Uterus (tissue), 4 donors: ENCODE measurements around the gene SLC6A18. TPM values are rescaled to one million over a fixed set of nuclear protein-coding genes. Genes with fewer than 3 reads are reported as not detected.
"Not testable (repeated sequence)": the region's sequence is repeated elsewhere in the genome, so short reads cannot be mapped to it uniquely, and the experiment has no call there.

Experiments used
- DNase-seq, 2 donors: peaks; one replicate each; pipeline ENCODE4 v3.0.0-alpha.2; 2019 to 2020
- H3K27ac ChIP-seq, 2 donors: fragments of 200-600 bp; sonication (generic); 1 replicate in 1 of 2; 2 replicates in 1 of 2; pipeline ENCODE4 v1.5.1; 2016 to 2018
- H3K27me3 ChIP-seq, 2 donors: fragments of 200-600 bp; sonication (generic); one replicate each; pipeline ENCODE4 v1.5.1; 2018 to 2019; ENCODE audit warnings: control low read depth in 1 of 2
- H3K36me3 ChIP-seq, 2 donors: fragments of 200-600 bp; sonication (generic); one replicate each; pipeline ENCODE4 v1.5.1; 2019; ENCODE audit warnings: control low read depth in 1 of 2
- H3K4me1 ChIP-seq, 2 donors: fragments of 200-600 bp; sonication (generic); one replicate each; pipeline ENCODE4 v1.5.1; 2018 to 2019; ENCODE audit warnings: control low read depth in 1 of 2
- H3K4me3 ChIP-seq, 2 donors: fragments of 200-600 bp; sonication (generic); 1 replicate in 1 of 2; 2 replicates in 1 of 2; pipeline ENCODE4 v1.5.1; 2018 to 2019; ENCODE audit warnings: mild to moderate bottlenecking in 1 of 2
- H3K9me3 ChIP-seq, 2 donors: fragments of 200-600 bp; sonication (generic); one replicate each; pipeline ENCODE4 v1.5.1; 2019; ENCODE audit warnings: control low read depth in 1 of 2
- POLR2A ChIP-seq, 2 donors: fragments of 450-650 bp; IDR thresholded peaks; one replicate each; pipeline ENCODE4 v1.6.1; 2016; ENCODE audit warnings: antibody characterized with exemption in 2 of 2, mild to moderate bottlenecking in 1 of 2, moderate library complexity in 1 of 2
- intact Hi-C: fragments of 100-400 bp; cut with DNase I; formaldehyde crosslinking; loops from one replicate; pipeline ENCODE4 v1.15.1; 2023; ENCODE audit warnings: low total_unique reads
- total RNA-seq, 4 donors: library from RNA; depleted of rRNA in 3 of 4; stranded (reverse); fragments of >200 nt in 3 of 4; gene quantifications; one replicate each; pipeline versions ENCODE4 v1.1.0 to v1.2.4, GENCODE V29; 2014 to 2023
- TF ChIP-seq, protein P1 (sequence below), 4 experiments: fragments of 200-600 bp in 2 of 4; fragments of 450-650 bp in 2 of 4; sonication (generic) in 2 of 4; IDR thresholded peaks; one replicate each; pipeline ENCODE4 v1.5.1; 2016 to 2019; ENCODE audit warnings: antibody characterized with exemption in 4 of 4, mild to moderate bottlenecking in 2 of 4, moderate library complexity in 1 of 4
- donor health status: DM: yes; HTN: yes; CAD: no.

Gene SLC6A18
- total RNA-seq, 4 donors from 2014 or later: not detected

DNA sequence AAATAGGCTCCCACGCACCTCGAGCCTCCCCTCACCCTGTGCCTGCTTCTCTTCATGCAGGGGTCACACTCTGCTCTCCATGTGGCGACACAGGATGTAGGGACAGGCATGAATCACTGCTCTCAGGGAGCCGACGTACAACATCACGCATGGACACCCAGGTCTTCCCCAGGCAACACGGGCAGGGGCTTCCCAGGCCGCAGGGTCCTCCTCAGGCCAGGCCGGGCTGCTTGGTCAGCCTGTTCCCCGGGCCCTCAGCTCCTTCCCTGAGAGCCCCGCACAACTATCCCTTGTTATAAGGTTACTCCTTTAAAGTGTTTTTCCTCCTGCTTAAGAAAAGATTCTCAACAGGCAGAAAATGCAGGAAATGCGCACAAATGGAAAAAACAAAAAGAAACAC is 1.1 kb downstream of the SLC6A18 start:
- no peak overlapping the region for H3K27ac ChIP-seq
- DNase-seq: no peak
- intact Hi-C loops: no loop called here
- no peaks in the 10 kb centered on the region for H3K36me3 ChIP-seq
- no peak overlapping the region for H3K4me3 ChIP-seq
- TF ChIP-seq, protein P1, sequence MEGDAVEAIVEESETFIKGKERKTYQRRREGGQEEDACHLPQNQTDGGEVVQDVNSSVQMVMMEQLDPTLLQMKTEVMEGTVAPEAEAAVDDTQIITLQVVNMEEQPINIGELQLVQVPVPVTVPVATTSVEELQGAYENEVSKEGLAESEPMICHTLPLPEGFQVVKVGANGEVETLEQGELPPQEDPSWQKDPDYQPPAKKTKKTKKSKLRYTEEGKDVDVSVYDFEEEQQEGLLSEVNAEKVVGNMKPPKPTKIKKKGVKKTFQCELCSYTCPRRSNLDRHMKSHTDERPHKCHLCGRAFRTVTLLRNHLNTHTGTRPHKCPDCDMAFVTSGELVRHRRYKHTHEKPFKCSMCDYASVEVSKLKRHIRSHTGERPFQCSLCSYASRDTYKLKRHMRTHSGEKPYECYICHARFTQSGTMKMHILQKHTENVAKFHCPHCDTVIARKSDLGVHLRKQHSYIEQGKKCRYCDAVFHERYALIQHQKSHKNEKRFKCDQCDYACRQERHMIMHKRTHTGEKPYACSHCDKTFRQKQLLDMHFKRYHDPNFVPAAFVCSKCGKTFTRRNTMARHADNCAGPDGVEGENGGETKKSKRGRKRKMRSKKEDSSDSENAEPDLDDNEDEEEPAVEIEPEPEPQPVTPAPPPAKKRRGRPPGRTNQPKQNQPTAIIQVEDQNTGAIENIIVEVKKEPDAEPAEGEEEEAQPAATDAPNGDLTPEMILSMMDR (IDR thresholded peaks at IDR 0.05): no peak
- TF ChIP-seq POLR2A (IDR thresholded peaks at IDR 0.05): no peak
- H3K4me1 ChIP-seq: no peaks in the 10 kb centered on the region
- no peaks in the 10 kb centered on the region for H3K9me3 ChIP-seq
- H3K27me3 ChIP-seq: no peaks in the 10 kb centered on the region

DNA sequence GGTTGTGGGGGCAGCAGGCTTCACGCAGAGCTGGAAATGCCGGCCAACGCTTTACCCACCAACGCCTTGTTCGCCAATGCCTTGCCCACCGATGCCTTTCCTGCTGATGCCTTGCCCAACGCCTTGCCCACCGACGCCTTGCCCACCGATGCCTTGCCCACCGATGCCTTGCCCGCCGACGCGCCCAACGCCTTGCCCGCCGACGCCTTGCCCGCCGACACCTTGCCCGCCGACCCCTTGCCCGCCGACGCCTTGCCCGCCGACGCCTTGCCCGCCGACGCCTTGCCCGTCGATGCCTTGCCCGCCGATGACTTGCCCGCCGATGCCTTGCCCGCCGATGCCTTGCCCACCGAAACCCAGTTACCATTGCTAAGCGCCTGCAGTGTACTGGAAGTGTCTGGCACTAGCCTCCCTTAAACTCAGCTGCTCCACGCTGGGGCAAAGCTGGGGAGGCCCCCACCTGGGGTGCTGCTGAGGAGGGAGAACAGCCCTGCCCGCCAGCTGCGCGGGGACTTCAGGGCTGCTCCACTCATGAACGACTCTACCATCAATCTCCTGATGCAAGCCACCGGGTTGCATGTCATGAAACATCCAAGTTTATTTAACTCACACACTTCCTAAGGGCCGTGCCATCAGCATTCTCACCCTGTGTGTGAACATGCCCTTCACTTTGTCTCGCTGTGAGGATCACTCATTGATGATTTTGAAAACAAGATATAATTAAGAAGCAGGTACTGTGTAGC is 1.8 kb downstream of the SLC6A18 start:
- Histone ChIP-seq H3K27ac (no peak overlapping the region), H3K9me3 (no peaks in the 10 kb centered on the region), H3K36me3 (no peaks in the 10 kb centered on the region), H3K4me1 (no peaks in the 10 kb centered on the region), H3K4me3 (no peak overlapping the region), H3K27me3 (no peaks in the 10 kb centered on the region)
- DNase-seq: no peak
- TF ChIP-seq, protein P1 (IDR thresholded peaks at IDR 0.05): no peak
- no peak for TF ChIP-seq POLR2A (IDR thresholded peaks at IDR 0.05)
- intact Hi-C loops: no loop called here

GRCh38 chr5:1227667-1228066 is 2.5 kb downstream of the SLC6A18 start:
- Histone ChIP-seq H3K9me3 (no peaks in the 10 kb centered on the region), H3K36me3 (no peaks in the 10 kb centered on the region), H3K4me3 (no peak overlapping the region), H3K27me3 (no peaks in the 10 kb centered on the region), H3K4me1 (no peaks in the 10 kb centered on the region), H3K27ac (no peak overlapping the region)
- no peak for TF ChIP-seq POLR2A (IDR thresholded peaks at IDR 0.05)
- TF ChIP-seq, protein P1 (IDR thresholded peaks at IDR 0.05): no peak
- intact Hi-C loops: no loop called here
- DNase-seq: no peak

- TF ChIP-seq, protein P1 (IDR thresholded peaks at IDR 0.05): no peak
- TF ChIP-seq POLR2A (IDR thresholded peaks at IDR 0.05): no peak
- intact Hi-C loops: no loop called here
- H3K27ac ChIP-seq: no peak overlapping the region
- DNase-seq: no peak
- no peaks in the 10 kb centered on the region for H3K9me3 ChIP-seq
- no peaks in the 10 kb centered on the region for H3K36me3 ChIP-seq
- H3K4me3 ChIP-seq: no peak overlapping the region
- H3K27me3 ChIP-seq: no peaks in the 10 kb centered on the region
- no peaks in the 10 kb centered on the region for H3K4me1 ChIP-seq
These were observed 2.9 kb downstream of the SLC6A18 start for GRCh38 chr5:1228120-1228519.

DNA sequence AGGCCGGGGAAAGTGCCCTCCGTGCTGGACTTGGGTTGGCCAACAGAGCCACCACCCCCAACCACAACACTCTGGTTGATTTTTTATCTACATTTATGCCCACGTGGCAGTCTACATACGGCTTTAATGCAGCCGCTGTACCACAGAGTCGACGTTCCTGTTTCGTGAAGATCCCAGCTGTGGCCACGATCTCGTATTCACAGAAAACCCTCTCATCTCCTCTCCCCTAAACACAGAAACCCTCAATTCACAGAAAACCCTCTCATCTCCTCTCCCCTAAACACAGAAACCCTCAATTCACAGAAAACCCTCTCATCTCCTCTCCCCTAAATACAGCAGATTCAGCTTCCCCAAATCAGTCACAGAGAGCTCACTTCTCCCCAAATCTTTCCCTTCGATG is 3.8 kb downstream of the SLC6A18 start:
- H3K9me3 ChIP-seq, DNase-seq, H3K4me3 ChIP-seq, H3K27ac ChIP-seq, intact Hi-C loops, H3K27me3 ChIP-seq, H3K36me3 ChIP-seq, H3K4me1 ChIP-seq: not testable (repeated sequence)

DNA sequence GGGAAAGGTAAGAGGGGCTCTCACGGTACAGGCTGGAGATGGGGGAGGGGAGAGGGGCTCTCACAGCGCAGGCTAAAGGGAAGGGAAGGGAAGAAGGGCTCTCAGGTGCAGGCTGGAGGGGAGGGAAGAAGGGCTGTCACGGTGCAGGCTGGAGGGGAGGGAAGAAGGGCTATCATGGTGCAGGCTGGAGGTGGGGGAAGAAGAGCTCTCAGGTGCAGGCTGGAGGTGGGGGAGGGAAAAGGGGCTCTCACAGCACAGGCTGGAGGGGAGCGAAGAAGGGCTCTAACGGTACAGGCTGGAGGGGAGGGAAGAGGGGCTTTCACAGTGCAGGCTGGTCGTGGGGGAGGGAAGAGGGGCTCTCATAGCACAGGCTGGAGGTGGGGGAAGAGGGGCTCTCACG is 4.6 kb downstream of the SLC6A18 start:
- no peaks in the 10 kb centered on the region for H3K27me3 ChIP-seq
- H3K9me3 ChIP-seq: no peaks in the 10 kb centered on the region
- no peaks in the 10 kb centered on the region for H3K36me3 ChIP-seq
- no peak overlapping the region for H3K4me3 ChIP-seq
- H3K27ac ChIP-seq: no peak overlapping the region
- DNase-seq: no peak
- TF ChIP-seq, protein P1 (IDR thresholded peaks at IDR 0.05): no peak
- intact Hi-C loops: no loop called here
- no peaks in the 10 kb centered on the region for H3K4me1 ChIP-seq
